Measurements from ENCODE around the gene CA5A.
"Not testable (repeated sequence)": the region's sequence is repeated elsewhere in the genome, so short reads cannot be mapped to it uniquely, and the experiment has no call there.

The CA5A gene

GRCh38 chr16:87864331-87864989, 71.9 kb downstream of the CA5A start:
- no peak for TF ChIP-seq ZNF274 (IDR thresholded peaks at IDR 0.05; ENCODE audit: low read depth, low read length)
- H3K4me3 ChIP-seq (ENCODE audit: low read length) = no peak overlapping the region

GRCh38 chr16:87863327-87863635, 73.0 kb downstream of the CA5A start:
- not testable (repeated sequence) for H3K4me3 ChIP-seq (ENCODE audit: low read length)

GRCh38 chr16:87862597-87863326, 73.6 kb downstream of the CA5A start:
- not testable (repeated sequence) for H3K4me3 ChIP-seq (ENCODE audit: low read length)

- H3K4me3 ChIP-seq (ENCODE audit: low read length) = not testable (repeated sequence)
Observed at GRCh38 chr16:87861300-87862099, 74.8 kb downstream of the CA5A start.

- H3K4me3 ChIP-seq (ENCODE audit: low read length) = no peak overlapping the region
- TF ChIP-seq ZNF274 (IDR thresholded peaks at IDR 0.05; ENCODE audit: low read depth, low read length) = no peak
Observed at GRCh38 chr16:87860553-87861299, 75.6 kb downstream of the CA5A start.

- not testable (repeated sequence) for H3K4me3 ChIP-seq (ENCODE audit: low read length)
Observed at GRCh38 chr16:87858151-87858993, 78.0 kb downstream of the CA5A start.

GRCh38 chr16:87856791-87857228, 79.5 kb downstream of the CA5A start:
- H3K4me3 ChIP-seq (ENCODE audit: low read length) = no peak overlapping the region
- no peak for TF ChIP-seq ZNF274 (IDR thresholded peaks at IDR 0.05; ENCODE audit: low read depth, low read length)

- no peak for TF ChIP-seq ZNF274 (IDR thresholded peaks at IDR 0.05; ENCODE audit: low read depth, low read length)
- H3K4me3 ChIP-seq (ENCODE audit: low read length) = no peak overlapping the region
Observed at GRCh38 chr16:87855852-87856715, 80.2 kb downstream of the CA5A start.

- TF ChIP-seq ZNF274 (IDR thresholded peaks at IDR 0.05; ENCODE audit: low read depth, low read length) = no peak
- no peak overlapping the region for H3K4me3 ChIP-seq (ENCODE audit: low read length)
Observed at GRCh38 chr16:87854907-87855683, 81.2 kb downstream of the CA5A start.

- TF ChIP-seq ZNF274 (IDR thresholded peaks at IDR 0.05; ENCODE audit: low read depth, low read length) = no peak
Observed at GRCh38 chr16:87854053-87854906, 82.0 kb downstream of the CA5A start.

GRCh38 chr16:87853411-87854052, 82.8 kb downstream of the CA5A start:
- H3K4me3 ChIP-seq (ENCODE audit: low read length) = no peak overlapping the region
- no peak for TF ChIP-seq ZNF274 (IDR thresholded peaks at IDR 0.05; ENCODE audit: low read depth, low read length)

More at GRCh38 chr16:87854053-87854906, 82.0 kb downstream of the CA5A start:
- H3K4me3 ChIP-seq (ENCODE audit: low read length) = no peak overlapping the region
